H1 (cell line): ENCODE data around the gene ARL5C. TPM values are rescaled to one million over a fixed set of nuclear protein-coding genes. Genes with fewer than 3 reads are reported as not detected.
A peak's percentile ranks its signal among the peaks of the same experiment; 100 is the strongest.

Source experiments
- CTCF ChIA-PET: fragments of 300-600 bp; sonication (Branson Sonifier 250); formaldehyde crosslinking; loops from one replicate; lab custom pipeline; 2021; ENCODE audit not compliant: partially characterized antibody; lab: Charles Lee
- POLR2A ChIA-PET: fragments of 300-600 bp; sonication (Branson Sonifier 250); formaldehyde crosslinking; loops from one replicate; lab custom pipeline; 2021; ENCODE audit warnings: inconsistent platforms; ENCODE audit not compliant: partially characterized antibody; lab: Charles Lee
- DNase-seq, 2 experiments: peaks; one replicate each; pipeline versions ENCODE4 v3.0.0 to v3.0.0-alpha.2; 2010 to 2022; ENCODE audit warnings: low spot score in 2 of 2, low read depth in 1 of 2, mixed read lengths in 1 of 2
- FAIRE-seq: peaks from 2 replicates; lab custom pipeline; 2011; peaks lifted over from hg19 to GRCh38; lab: Jason Lieb, UNC
- H2AFZ ChIP-seq: 2 replicates; pipeline ENCODE4 v1.8.1; 2012; ENCODE audit warnings: low read length, inconsistent platforms
- H2AK5ac ChIP-seq: 2 replicates; pipeline ENCODE4 v1.6.1; 2013; ENCODE audit warnings: low read depth, low read length
- H2BK120ac ChIP-seq: replicated peaks from 2 replicates; pipeline ENCODE3; 2013; ENCODE audit warnings: low read depth, low read length, inconsistent platforms
- H2BK12ac ChIP-seq: 2 replicates; pipeline ENCODE4 v1.6.1; 2013; ENCODE audit warnings: low read depth, low read length
- H2BK15ac ChIP-seq: 2 replicates; pipeline ENCODE4 v1.6.1; 2013; ENCODE audit warnings: low read length
- H2BK20ac ChIP-seq: 2 replicates; pipeline ENCODE4 v1.6.1; 2013; ENCODE audit warnings: low read length
- H2BK5ac ChIP-seq: 2 replicates; pipeline ENCODE4 v1.6.1; 2013; ENCODE audit warnings: low read depth, low read length
- H3K14ac ChIP-seq: 2 replicates; pipeline ENCODE4 v1.6.1; 2013; ENCODE audit warnings: inconsistent platforms; ENCODE audit not compliant: insufficient read length
- H3K18ac ChIP-seq: 2 replicates; pipeline ENCODE4 v1.6.1; 2013; ENCODE audit warnings: low read length; ENCODE audit errors: extremely low read depth
- H3K23ac ChIP-seq: 2 replicates; pipeline ENCODE4 v1.6.1; 2013; ENCODE audit warnings: inconsistent platforms; ENCODE audit not compliant: insufficient read length
- H3K23me2 ChIP-seq: 2 replicates; pipeline ENCODE4 v1.6.1; 2013; ENCODE audit warnings: low read depth, low read length
- H3K27ac ChIP-seq: 2 replicates; pipeline ENCODE4 v1.6.1; 2011; ENCODE audit warnings: low read depth, low read length, inconsistent platforms
- H3K27me3 ChIP-seq, 4 experiments: replicated peaks in 1 of 4; 1 replicate in 1 of 4; 2 replicates in 3 of 4; pipeline versions ENCODE4 v1.6.1 to v1.8.1; 2011 to 2013; ENCODE audit warnings: low read length in 3 of 4, mild to moderate bottlenecking in 3 of 4, inconsistent platforms in 2 of 4, mixed read lengths in 2 of 4, moderate library complexity in 1 of 4; ENCODE audit not compliant: control insufficient read depth in 3 of 4, insufficient read depth in 3 of 4; ENCODE audit errors: extremely low read depth in 1 of 4
- H3K36me3 ChIP-seq, 4 experiments: 2 replicates each; pipeline versions ENCODE4 v1.6.1 to v1.8.1; 2011 to 2013; ENCODE audit warnings: mild to moderate bottlenecking in 4 of 4, low read length in 3 of 4, moderate library complexity in 2 of 4, control low read depth in 1 of 4, inconsistent platforms in 1 of 4; ENCODE audit not compliant: insufficient read depth in 4 of 4, control insufficient read depth in 2 of 4
- H3K4ac ChIP-seq: replicated peaks from 2 replicates; pipeline ENCODE3; 2013; ENCODE audit warnings: low read length, low read depth, mixed read lengths, inconsistent platforms; ENCODE audit not compliant: insufficient read length
- H3K4me1 ChIP-seq, 4 experiments: replicated peaks in 1 of 4; 1 replicate in 1 of 4; 2 replicates in 3 of 4; pipeline versions ENCODE4 v1.6.1 to v1.8.1; 2011 to 2013; ENCODE audit warnings: low read length in 3 of 4, inconsistent platforms in 2 of 4, mixed read lengths in 1 of 4; ENCODE audit not compliant: insufficient read depth in 4 of 4, control insufficient read depth in 3 of 4
- H3K4me2 ChIP-seq, 2 experiments: 2 replicates each; pipeline versions ENCODE4 v1.6.1 to v1.8.1; 2011 to 2013; ENCODE audit warnings: low read depth in 2 of 2, low read length in 2 of 2, control low read depth in 1 of 2, inconsistent platforms in 1 of 2, mild to moderate bottlenecking in 1 of 2; ENCODE audit not compliant: insufficient read depth in 1 of 2
- H3K4me3 ChIP-seq, 4 experiments: fragments of 200-600, 300-600 bp in 1 of 4; sonication (generic), shearing (Covaris generic), sonication (Bioruptor Twin) in 1 of 4; 2 replicates each; pipeline versions ENCODE4 v1.5.1 to v1.8.1; 2011 to 2016; ENCODE audit warnings: low read length in 4 of 4, low read depth in 3 of 4, control low read depth in 2 of 4, inconsistent platforms in 2 of 4, mild to moderate bottlenecking in 2 of 4, mixed read lengths in 1 of 4, moderate library complexity in 1 of 4; ENCODE audit not compliant: insufficient read depth in 2 of 4; ENCODE audit errors: extremely low read depth in 1 of 4
- H3K56ac ChIP-seq: replicated peaks from 2 replicates; pipeline ENCODE3; 2013; ENCODE audit warnings: low read depth, mild to moderate bottlenecking, mixed read lengths, low read length, inconsistent platforms; ENCODE audit not compliant: insufficient read length
- H3K79me1 ChIP-seq: 2 replicates; pipeline ENCODE4 v1.6.1; 2013; ENCODE audit warnings: low read depth, low read length, control low read depth
- H3K79me2 ChIP-seq, 2 experiments: 2 replicates each; pipeline versions ENCODE4 v1.6.1 to v1.8.1; 2012 to 2013; ENCODE audit warnings: low read length in 2 of 2, mild to moderate bottlenecking in 2 of 2, inconsistent platforms in 1 of 2; ENCODE audit not compliant: insufficient read depth in 2 of 2, control insufficient read depth in 1 of 2
- H3K9ac ChIP-seq, 4 experiments: replicated peaks in 1 of 4; 1 replicate in 1 of 4; 2 replicates in 3 of 4; pipeline versions ENCODE4 v1.6.1 to v1.8.1; 2011 to 2013; ENCODE audit warnings: low read depth in 3 of 4, low read length in 3 of 4, control low read depth in 2 of 4, mild to moderate bottlenecking in 2 of 4, moderate library complexity in 2 of 4, inconsistent platforms in 1 of 4; ENCODE audit errors: extremely low read depth in 1 of 4
- H3K9me3 ChIP-seq, 2 experiments: 2 replicates each; pipeline versions ENCODE4 v1.6.1 to v1.8.1; 2012 to 2013; ENCODE audit warnings: mild to moderate bottlenecking in 2 of 2, moderate library complexity in 2 of 2, control low read depth in 1 of 2, inconsistent platforms in 1 of 2, low read depth in 1 of 2, low read length in 1 of 2, mixed read lengths in 1 of 2; ENCODE audit not compliant: insufficient read depth in 2 of 2
- H4K20me1 ChIP-seq, 2 experiments: replicated peaks in 1 of 2; 2 replicates each; pipeline versions ENCODE3 to v1.8.1; 2011 to 2013; ENCODE audit warnings: inconsistent platforms in 2 of 2, low read length in 2 of 2, mild to moderate bottlenecking in 1 of 2; ENCODE audit not compliant: insufficient read depth in 2 of 2, control insufficient read depth in 1 of 2
- H4K5ac ChIP-seq: 2 replicates; pipeline ENCODE4 v1.6.1; 2013; ENCODE audit warnings: low read length, low read depth, mixed read lengths, inconsistent platforms; ENCODE audit not compliant: insufficient read length
- H4K8ac ChIP-seq: 2 replicates; pipeline ENCODE4 v1.8.0; 2013; ENCODE audit warnings: mild to moderate bottlenecking, moderate library complexity, low read length, inconsistent platforms; ENCODE audit not compliant: insufficient read depth; ENCODE audit errors: extremely low read depth
- H4K91ac ChIP-seq: replicated peaks from 2 replicates; pipeline ENCODE3; 2013; ENCODE audit warnings: low read length, mixed read lengths, inconsistent platforms; ENCODE audit not compliant: insufficient read length
- EZH2 ChIP-seq: fragments of 200-600 bp; sonication (generic); IDR thresholded peaks from 2 replicates; pipeline ENCODE4 v1.7.1; 2012; ENCODE audit warnings: low read depth, mild to moderate bottlenecking, moderate library complexity, low read length, inconsistent platforms; ENCODE audit not compliant: severe bottlenecking
- SP2 ChIP-seq: IDR thresholded peaks from 2 replicates; pipeline ENCODE4 v1.6.1; 2012; ENCODE audit warnings: mild to moderate bottlenecking, low read length, inconsistent platforms
- WGBS, 2 experiments: shearing (Covaris generic) in 1 of 2; methylation state at CpG; one replicate each; pipeline versions ENCODE4 v1.1.6 to v1.1.7; 2013 to 2015; ENCODE audit warnings: low lambda C conversion rate in 2 of 2, mixed read lengths in 2 of 2, inconsistent platforms in 1 of 2, low coverage in 1 of 2, missing lambda C conversion rate in 1 of 2; ENCODE audit not compliant: insufficient replicate concordance in 2 of 2, insufficient coverage in 1 of 2, insufficient read length in 1 of 2; ENCODE audit errors: extremely low coverage in 1 of 2, missing lambda C conversion rate in 1 of 2; 5-methylcytosine and 5-hydroxymethylcytosine counted together
- polyA plus RNA-seq, 7 experiments: library from polyadenylated mRNA; depleted of rRNA in 3 of 7; stranded (reverse) in 5 of 7; unstranded in 2 of 7; fragments of >200 nt in 5 of 7; fragments of 200-250 nt in 2 of 7; gene quantifications; 1 replicate in 5 of 7; 2 replicates in 1 of 7; 4 replicates in 1 of 7; pipeline versions ENCODE4 v1.2.1 to v1.2.3, GENCODE V29; 2011 to 2013; ENCODE audit warnings: missing spikeins in 2 of 7, mixed read lengths in 2 of 7
- total RNA-seq: library from RNA; stranded (reverse); fragmentation: NEBNext Ultra II Directional; extraction: Animal tissue kit (Norgen Biotek cat#: 25700); gene quantifications from 2 replicates; pipeline ENCODE4 v1.2.1, GENCODE V29; 2021

The ARL5C gene
- total and polyA plus RNA-seq, 2 of the 8 experiments (the other 6 are each of a cell fraction or from before 2014, with no cell fraction given): not detected

GRCh38 chr17:39150795-39151149, 15.2 kb downstream of the ARL5C start:
- H3K79me1 ChIP-seq: no peaks in the 10 kb centered on the region
- H3K56ac ChIP-seq: no peak overlapping the region
- no peak overlapping the region for H2BK12ac ChIP-seq
- no peak overlapping the region for H2BK20ac ChIP-seq
- H2BK15ac ChIP-seq: no peak overlapping the region
- no peak overlapping the region for H3K9ac ChIP-seq
- no peak overlapping the region for H3K14ac ChIP-seq
- no peak overlapping the region for H2AK5ac ChIP-seq
- no peak for DNase-seq
- no peaks in the 10 kb centered on the region for H4K20me1 ChIP-seq
- H3K4me1 ChIP-seq: peaks cover 0 to 20% (median 6%) of the 10 kb centered on the region in 4 experiments; a peak in 4 of 7 replicates
- peaks cover 3 to 18% (median 15%) of the 10 kb centered on the region in 4 experiments for H3K27me3 ChIP-seq
- WGBS, 2 experiments: 16% methylated on average over 4 of the region's 5 CpGs; no CpG with 5 or more reads in 1 of the 2 experiments
- no peaks in the 10 kb centered on the region for H3K9me3 ChIP-seq
- peak; percentile 48 for TF ChIP-seq EZH2
- TF ChIP-seq SP2: no peak
- no peak overlapping the region; the same call in 1 of the 2 replicates for H3K18ac ChIP-seq
- CTCF ChIA-PET: interaction anchor here (0.5 to 10.1 kb wide), 11 partner anchors 13 to 187 kb away, joined by 3 to 163 read pairs (median 15); no protein-coding TSS in a partner anchor
- no peak overlapping the region for H3K27ac ChIP-seq
- H3K23me2 ChIP-seq: peaks cover 26% of the 10 kb centered on the region
- H4K91ac ChIP-seq: no peak overlapping the region
- H3K4me2 ChIP-seq: peak overlapping the region; percentile 53 to 95
- H3K36me3 ChIP-seq: no peaks in the 10 kb centered on the region
- peak overlapping the region; percentile 43 to 83 (median 46); a peak in 7 of 8 replicates for H3K4me3 ChIP-seq
- H4K8ac ChIP-seq: no peak overlapping the region
- no peak overlapping the region for H3K4ac ChIP-seq
- H2BK5ac ChIP-seq: no peak overlapping the region
- H4K5ac ChIP-seq: no peak overlapping the region
- no peak overlapping the region for H3K23ac ChIP-seq
- H2BK120ac ChIP-seq: no peak overlapping the region
- FAIRE-seq: no peak
- no peaks in the 10 kb centered on the region for H3K79me2 ChIP-seq
- 0 out of 2 replicates have a peak overlapping the region, but pooled peaks have one; percentile 18 for H2AFZ ChIP-seq
- POLR2A ChIA-PET: interaction anchor here (1.1 to 1.4 kb wide), 3 partner anchors 26 to 51 kb away, joined by 3 to 4 read pairs (median 3); partner anchors contain the start of gene RPL19
